ENCODE data around the gene E2F4. TPM values are rescaled to one million over a fixed set of nuclear protein-coding genes. Genes with fewer than 3 reads are reported as not detected.

Gene E2F4
- total RNA-seq, 2 donors from 2014 or later = 53.8 to 70.3 TPM

DNA sequence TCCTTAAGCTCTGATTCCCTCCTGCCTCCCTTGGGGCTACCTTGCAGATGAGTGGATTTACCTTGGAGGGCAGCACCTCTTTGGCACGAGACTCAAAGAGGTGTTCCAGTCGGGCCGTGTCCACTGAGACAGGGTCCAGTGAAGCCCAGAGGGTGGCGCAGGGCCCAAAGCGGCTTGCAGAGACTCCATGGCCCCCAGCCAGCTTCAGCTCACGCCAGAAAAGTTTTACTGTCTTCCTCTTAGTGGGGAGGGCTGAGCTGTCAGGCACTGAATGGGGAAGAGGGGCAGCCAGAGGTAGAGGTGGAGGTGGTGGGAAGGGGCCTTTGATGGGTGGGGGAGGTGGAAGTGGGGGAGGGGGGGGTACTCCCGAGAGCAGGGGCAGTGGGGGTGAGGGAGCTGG lies 41.6 kb downstream of the E2F4 start:
- no peak for DNase-seq (ENCODE audit: low spot score)
- Histone ChIP-seq H3K9me3 (no peaks in the 10 kb centered on the region), H3K36me3 (peaks cover 97% of the 10 kb centered on the region), H3K4me3 (no peak overlapping the region), H3K27ac (no peak overlapping the region), H3K27me3 (no peaks in the 10 kb centered on the region), H3K4me1 (no peaks in the 10 kb centered on the region)
- TF ChIP-seq, protein P1, sequence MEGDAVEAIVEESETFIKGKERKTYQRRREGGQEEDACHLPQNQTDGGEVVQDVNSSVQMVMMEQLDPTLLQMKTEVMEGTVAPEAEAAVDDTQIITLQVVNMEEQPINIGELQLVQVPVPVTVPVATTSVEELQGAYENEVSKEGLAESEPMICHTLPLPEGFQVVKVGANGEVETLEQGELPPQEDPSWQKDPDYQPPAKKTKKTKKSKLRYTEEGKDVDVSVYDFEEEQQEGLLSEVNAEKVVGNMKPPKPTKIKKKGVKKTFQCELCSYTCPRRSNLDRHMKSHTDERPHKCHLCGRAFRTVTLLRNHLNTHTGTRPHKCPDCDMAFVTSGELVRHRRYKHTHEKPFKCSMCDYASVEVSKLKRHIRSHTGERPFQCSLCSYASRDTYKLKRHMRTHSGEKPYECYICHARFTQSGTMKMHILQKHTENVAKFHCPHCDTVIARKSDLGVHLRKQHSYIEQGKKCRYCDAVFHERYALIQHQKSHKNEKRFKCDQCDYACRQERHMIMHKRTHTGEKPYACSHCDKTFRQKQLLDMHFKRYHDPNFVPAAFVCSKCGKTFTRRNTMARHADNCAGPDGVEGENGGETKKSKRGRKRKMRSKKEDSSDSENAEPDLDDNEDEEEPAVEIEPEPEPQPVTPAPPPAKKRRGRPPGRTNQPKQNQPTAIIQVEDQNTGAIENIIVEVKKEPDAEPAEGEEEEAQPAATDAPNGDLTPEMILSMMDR (IDR thresholded peaks at IDR 0.05) = no peak

DNA sequence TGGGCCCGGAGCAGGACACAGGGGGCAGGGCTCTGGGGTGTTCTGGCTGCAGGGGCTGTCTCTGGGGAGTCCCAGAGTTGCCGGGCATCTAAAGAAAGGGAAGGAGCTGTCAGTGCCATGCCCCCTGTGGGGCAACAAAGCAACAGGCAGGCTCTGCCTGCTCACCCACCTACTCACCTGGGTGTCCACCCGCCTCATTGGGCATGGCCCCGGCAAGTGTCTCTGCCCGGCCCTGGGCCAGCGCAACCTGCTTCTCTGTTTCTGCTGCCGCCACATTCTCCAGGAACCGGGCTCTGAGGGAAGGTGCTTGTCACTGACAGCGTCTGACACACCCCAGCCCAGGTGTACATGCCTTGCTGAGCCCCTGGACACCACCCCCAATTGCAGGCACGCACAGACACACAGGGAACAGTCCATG lies 42.2 kb downstream of the E2F4 start:
- Histone ChIP-seq H3K27ac (no peak overlapping the region), H3K4me1 (no peaks in the 10 kb centered on the region), H3K9me3 (no peaks in the 10 kb centered on the region), H3K36me3 (peaks cover 97% of the 10 kb centered on the region), H3K4me3 (no peak overlapping the region), H3K27me3 (no peaks in the 10 kb centered on the region)
- TF ChIP-seq, protein P1 (IDR thresholded peaks at IDR 0.05) = no peak
- no peak for DNase-seq (ENCODE audit: low spot score)

DNA sequence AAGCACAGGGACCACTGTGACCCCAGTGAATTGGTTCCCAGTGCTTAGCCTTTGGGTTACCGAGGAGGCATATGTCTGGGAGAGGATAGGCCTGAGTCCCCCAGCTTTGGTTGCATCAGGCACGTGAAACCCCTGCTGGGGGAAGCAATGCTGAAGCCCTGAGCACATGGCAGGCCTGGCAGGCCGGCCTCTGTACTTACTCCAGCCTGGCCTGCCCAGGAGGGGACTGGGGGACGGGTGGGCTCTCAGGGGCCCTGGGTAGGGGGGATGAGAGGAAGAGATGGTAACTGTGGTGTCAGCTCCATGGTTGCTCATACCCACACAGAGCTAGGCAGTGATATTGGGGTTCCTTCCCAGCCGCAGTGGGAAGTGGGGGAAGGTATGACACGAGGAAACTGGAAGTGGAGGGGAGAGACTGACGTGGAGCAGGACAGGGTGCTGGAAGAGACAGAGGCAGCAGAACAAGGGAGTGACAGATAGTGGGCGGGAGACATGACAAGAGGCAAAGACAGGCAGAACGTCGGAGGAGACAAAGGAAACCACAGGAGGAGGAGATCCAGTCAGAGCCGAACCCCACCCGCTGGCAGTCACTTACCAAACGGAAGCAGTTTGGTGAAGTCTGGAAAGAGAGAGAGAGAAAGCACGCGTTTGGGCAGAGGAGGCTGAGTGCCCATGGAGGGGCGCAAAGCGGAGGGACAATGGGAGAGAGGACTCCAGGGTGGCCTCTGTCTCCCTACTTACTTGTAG lies 44.0 kb downstream of the E2F4 start:
- Histone ChIP-seq H3K9me3 (no peaks in the 10 kb centered on the region), H3K27ac (no peak overlapping the region), H3K4me3 (no peak overlapping the region), H3K4me1 (peaks cover 0 to 13% of the 10 kb centered on the region in 2 donors), H3K27me3 (no peaks in the 10 kb centered on the region), H3K36me3 (peaks cover 86% of the 10 kb centered on the region)
- TF ChIP-seq, protein P1 (IDR thresholded peaks at IDR 0.05) = no peak
- DNase-seq (ENCODE audit: low spot score) = no peak

DNA sequence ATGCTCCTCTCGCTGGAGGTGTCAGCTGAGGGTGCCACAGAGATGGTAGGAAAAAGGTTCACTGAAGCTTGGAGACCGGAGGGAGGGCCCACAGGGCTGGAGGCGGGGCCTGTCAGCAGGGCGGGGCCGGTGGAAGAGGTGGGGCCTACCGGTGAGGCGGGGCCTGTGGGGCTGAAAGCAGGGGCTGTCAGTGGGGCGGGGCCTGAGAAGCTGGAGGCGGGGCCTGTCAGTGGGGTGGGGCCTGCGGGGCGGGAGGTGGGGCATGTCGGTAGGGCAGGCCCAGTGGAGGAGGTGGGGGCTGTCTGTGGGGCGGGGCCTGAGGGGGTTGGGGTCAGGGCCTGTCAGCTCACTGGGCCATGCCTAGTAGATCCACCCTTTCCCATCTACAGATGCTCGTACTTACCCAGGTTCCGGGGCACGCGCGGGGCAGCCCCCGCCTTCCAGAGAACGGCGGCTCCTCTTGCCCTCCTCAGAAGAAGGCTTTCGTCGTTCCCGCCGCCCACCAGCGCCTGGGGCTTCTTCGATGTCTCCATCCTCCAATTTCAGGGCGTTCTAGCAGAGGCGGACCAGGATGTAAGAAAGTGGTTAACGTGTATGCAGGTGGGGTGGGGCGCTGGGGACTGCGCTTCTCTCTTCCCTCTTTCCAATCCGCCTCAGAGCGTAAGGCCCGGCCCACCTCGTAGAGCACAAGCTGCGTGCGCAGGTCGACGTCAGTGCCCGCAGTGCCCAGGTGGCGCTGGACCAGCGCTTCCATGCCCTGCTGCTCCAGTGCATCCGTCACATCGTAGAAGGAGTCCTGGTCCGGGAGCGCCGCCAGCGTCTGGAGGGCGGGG lies 44.8 kb downstream of the E2F4 start:
- no peaks in the 10 kb centered on the region for H3K27me3 ChIP-seq
- DNase-seq (ENCODE audit: low spot score) = no peak
- no peak overlapping the region for H3K27ac ChIP-seq
- TF ChIP-seq, protein P1 (IDR thresholded peaks at IDR 0.05) = no peak
- H3K9me3 ChIP-seq = no peaks in the 10 kb centered on the region
- peaks cover 78% of the 10 kb centered on the region for H3K36me3 ChIP-seq
- no peak overlapping the region for H3K4me3 ChIP-seq
- peaks cover 0 to 21% of the 10 kb centered on the region in 2 donors for H3K4me1 ChIP-seq

DNA sequence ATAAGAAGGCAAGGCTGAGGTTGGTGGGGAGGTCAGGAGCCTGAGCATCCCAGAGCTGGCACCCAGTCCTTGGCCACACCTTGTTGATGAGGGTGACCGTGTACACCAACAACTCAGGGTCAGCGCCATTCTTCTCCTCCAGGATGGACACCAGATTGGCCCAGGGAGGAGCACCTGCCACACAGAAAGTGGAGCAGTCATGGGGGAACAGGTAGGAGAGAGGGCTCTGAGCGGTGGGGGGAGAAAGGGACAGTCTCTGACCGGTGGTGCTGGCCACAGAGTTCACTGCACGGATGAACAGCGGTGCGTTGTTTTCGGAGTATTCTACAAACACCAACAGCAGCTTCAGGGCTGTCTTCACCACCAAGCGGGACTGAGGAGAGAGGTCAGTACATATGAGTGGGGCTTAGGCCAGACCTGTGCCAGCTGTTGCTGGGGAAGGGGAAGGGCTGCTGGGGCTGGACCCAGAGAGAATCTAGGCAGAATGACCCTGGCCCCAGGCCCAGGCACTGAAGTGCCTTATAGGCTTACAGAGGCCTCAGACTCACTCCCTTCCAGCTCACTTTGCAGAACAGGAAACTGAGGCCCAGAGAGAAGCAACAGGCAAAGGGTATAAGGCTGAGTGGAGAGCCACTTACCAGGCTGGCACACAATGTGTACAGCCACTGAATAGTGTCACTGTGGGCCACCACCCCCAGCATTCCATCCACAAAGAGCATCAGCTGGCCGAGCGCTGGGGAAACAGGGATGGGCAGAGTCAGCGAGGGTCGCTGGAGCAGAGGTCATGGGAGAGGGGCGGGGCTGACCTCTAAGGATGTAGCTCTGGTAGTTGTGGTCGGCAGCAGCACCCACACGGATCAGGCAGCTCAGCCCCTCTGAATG lies 45.7 kb downstream of the E2F4 start:
- DNase-seq (ENCODE audit: low spot score) = no peak
- H3K4me1 ChIP-seq = peaks cover 0 to 29% of the 10 kb centered on the region in 2 donors
- H3K4me3 ChIP-seq = no peak overlapping the region
- H3K27ac ChIP-seq = no peak overlapping the region
- no peaks in the 10 kb centered on the region for H3K27me3 ChIP-seq
- H3K36me3 ChIP-seq = peaks cover 72% of the 10 kb centered on the region
- TF ChIP-seq, protein P1 (IDR thresholded peaks at IDR 0.05) = no peak
- H3K9me3 ChIP-seq = no peaks in the 10 kb centered on the region
